ENCODE results near the gene WNT7A.
A peak's percentile ranks its signal among the peaks of the same experiment; 100 is the strongest.

WNT7A gene

DNA sequence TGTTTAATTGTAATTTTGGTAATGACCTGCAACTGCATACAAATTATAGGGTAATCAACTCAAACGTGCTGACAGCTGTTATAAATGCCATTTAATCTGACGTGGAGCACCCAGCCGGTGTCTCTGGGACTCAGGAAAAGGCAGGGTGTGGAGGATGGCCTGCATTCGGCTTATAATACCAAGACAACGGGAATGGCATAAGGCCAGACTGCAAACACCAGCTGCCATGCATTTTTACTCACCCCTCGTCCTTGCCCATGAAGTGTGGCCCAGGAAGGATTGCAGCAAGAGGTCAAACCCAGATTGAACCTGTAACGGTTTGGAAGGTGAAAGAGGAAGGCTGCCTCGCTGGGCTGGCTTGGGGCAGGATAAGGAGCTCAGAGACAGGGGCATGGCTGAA is 96.4 kb downstream of the WNT7A start:
- TF ChIP-seq, protein P1, sequence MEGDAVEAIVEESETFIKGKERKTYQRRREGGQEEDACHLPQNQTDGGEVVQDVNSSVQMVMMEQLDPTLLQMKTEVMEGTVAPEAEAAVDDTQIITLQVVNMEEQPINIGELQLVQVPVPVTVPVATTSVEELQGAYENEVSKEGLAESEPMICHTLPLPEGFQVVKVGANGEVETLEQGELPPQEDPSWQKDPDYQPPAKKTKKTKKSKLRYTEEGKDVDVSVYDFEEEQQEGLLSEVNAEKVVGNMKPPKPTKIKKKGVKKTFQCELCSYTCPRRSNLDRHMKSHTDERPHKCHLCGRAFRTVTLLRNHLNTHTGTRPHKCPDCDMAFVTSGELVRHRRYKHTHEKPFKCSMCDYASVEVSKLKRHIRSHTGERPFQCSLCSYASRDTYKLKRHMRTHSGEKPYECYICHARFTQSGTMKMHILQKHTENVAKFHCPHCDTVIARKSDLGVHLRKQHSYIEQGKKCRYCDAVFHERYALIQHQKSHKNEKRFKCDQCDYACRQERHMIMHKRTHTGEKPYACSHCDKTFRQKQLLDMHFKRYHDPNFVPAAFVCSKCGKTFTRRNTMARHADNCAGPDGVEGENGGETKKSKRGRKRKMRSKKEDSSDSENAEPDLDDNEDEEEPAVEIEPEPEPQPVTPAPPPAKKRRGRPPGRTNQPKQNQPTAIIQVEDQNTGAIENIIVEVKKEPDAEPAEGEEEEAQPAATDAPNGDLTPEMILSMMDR (conservative IDR thresholded peaks at IDR 0.05), result no peak
- H3K27ac ChIP-seq, result no peak overlapping the region

DNA sequence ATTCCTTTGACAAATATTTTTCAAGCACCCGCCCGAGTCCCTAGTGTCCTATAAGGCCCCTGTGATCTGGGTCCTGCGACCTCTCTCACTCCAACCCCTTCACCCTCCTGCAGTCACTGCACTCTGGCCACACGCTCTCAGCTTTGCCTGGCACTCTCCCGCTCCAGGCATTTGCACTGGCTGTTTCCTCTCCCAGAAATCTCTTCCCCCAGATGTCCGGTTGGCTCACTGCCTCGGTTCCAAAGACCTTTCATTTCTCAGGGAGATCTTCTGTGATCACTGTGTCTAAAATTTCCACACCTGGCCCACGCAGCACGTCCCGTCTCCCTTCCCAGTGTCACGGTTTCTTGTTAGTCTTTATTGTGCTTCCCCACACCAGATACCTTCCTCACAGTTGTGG is 97.4 kb downstream of the WNT7A start:
- no peak overlapping the region for H3K27ac ChIP-seq
- TF ChIP-seq, protein P1 (conservative IDR thresholded peaks at IDR 0.05), result no peak

DNA sequence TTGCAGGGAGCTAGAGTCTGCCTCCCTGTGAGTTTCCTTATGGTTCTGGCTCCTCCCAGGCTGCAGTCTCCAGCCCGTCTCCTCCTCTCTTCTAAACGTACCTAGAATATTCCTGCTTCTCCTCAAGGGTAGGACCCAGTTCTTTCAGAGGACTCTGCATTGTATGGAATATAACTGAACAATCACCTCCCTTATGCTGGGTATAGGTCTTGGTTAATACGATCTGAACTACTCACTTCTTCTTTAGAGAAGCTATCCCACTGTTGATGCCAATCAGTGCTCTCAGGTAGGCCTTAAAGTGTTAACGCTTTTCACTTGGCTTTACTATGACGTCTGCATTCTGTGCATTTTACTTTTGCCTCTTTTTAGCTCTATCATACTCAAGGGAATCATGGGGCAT is 98.5 kb downstream of the WNT7A start:
- no peak overlapping the region for H3K27ac ChIP-seq
- TF ChIP-seq, protein P1 (conservative IDR thresholded peaks at IDR 0.05), result no peak

DNA sequence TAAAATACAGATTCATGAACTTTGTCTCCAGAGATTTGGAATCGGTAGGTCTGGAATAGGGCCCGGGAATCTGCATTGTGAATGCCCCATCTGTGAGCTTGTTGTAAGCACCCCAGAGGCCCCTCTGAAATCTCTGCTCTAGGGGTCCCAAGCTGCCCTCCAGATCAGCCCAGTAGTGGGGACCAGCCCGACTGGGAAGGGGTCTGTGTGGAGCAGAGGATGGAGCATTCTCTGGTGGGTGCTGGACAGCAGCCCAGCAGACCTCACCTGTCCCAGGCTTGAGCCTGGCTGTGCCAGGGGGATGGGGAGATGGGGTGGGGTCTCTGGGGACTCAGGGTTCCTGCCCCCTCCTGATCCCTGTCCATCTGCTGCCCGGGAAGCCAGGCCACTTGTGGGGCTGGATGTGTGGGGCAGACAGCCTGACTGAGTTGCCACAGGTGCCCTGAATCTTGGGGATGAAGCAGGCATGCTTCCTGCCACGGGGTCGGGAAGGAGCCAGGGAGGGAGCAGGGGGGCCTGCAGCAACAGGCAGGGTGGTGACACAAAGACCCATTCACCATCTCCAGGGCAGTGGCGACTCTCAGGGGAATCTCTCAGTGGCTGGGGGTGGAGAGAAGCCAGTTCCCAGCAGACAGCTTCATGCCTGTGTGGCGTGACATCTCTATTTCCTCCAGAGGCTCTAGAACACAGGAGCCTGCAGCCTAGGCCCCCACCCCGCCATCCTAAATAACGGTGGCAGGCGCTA is 99.3 kb downstream of the WNT7A start:
- H3K27ac ChIP-seq, result no peak overlapping the region
- TF ChIP-seq, protein P1 (conservative IDR thresholded peaks at IDR 0.05), result no peak

DNA sequence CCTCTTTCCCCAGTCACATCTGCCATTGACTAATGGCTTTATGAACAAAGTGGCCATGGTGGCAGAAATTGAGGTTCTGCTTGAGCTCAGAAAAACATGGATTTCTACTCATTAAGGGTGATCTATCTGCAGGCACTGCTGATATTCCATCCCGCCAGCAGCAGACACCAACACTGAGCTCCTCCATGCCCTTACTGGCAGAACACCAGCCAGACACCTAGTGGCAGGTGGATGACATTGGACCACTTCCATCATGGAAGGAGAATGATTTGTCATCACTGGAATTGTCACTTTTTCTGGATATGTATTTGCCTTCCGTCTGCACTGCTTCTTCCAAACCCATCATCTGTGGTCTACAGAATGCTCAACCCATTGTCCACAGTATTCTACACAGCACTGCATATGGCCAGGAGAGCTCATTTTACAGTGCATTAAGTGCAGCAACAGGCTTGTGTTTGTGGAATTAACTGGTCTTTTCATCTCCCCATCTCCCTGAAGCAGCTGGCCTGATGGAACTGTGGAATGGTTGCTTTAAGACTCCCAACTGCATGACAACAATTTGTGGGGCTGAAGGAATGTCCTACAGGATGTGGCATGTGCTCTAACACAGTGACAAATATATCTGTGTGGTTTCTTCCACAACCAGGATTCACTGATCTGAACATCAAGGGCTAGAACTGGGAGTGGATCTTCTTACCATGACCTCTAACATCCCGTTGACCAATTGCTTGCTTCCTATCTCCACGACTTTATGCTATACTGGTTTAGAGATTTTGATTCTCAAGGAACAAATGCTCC is 103.4 kb downstream of the WNT7A start:
- TF ChIP-seq, protein P1 (conservative IDR thresholded peaks at IDR 0.05), result 0 out of 2 replicates have a peak, but pooled peaks have one; percentile 10

DNA sequence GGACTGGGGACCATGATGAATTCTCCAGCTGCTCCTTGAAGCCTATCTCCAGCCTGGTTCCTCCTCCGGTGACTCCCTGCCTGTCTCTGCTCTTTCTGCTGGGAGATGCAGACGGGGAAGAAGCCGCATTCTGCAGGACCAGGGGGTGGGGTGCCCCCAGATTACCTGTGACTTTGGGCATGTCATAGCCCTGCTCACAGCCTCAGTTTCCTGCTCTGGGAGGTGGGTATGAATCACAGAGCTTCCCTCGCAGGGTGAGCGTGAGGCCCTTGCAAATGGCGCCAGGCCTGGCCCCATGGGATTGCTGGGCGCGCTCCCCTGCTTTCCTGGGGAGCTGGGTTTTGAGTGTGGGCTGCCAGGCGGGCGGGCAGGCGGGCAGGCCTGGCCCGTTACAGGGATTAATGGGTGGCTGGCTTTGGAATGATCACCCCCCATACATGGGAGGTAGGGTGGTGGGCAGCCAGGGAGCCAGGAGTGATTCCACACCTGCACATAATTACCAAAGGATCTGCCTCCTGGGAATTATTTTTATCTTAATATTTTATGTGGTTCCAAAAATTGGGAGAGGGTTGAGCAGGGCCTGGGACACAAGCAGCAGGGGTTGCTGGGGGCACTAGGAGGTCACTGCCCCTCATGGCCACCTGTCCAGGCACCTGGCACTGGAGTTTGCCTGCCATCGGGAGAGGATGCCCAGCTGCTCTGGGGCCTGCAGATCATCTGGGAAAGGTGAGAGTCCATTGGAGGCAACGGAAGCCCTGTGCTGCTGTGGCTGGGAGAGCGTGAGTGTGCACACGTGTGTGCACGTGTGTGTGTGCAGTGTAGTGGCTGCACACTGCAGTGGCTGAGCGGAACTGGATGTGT is 106.8 kb downstream of the WNT7A start:
- no peak overlapping the region for H3K27ac ChIP-seq
- TF ChIP-seq, protein P1 (conservative IDR thresholded peaks at IDR 0.05), result no peak

More for the DNA sequence above, 103.4 kb downstream of the WNT7A start:
- no peak overlapping the region for H3K27ac ChIP-seq

DNA sequence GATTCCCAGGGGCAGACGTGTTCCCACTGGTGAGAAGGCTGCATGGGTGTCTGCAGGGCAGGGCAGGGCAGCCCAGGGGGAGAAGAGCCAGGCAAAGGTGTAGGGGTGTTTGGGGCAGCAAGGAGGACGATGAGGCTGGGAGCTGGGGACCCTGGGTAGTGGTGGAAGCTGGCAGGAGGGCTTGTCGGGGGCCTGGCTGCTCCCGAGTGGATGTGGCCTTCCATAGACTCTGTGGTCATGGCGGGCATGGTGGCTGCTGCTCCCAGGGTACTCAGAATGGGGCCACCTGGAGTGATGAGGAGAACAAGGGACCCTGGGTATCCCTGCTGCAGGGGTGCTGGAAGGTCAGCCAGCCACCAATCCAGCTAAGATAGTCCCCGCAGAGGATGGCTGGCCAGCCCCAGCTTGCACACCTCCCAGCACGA is 107.5 kb downstream of the WNT7A start:
- H3K27ac ChIP-seq, result no peak overlapping the region
- TF ChIP-seq, protein P1 (conservative IDR thresholded peaks at IDR 0.05), result no peak

All from VCaP (cell line).